ENCODE measurements around the gene NUTM2B. TPM values are rescaled to one million over a fixed set of nuclear protein-coding genes. Genes with fewer than 3 reads are reported as not detected.
"Not testable (repeated sequence)": the region's sequence is repeated elsewhere in the genome, so short reads cannot be mapped to it uniquely, and the experiment has no call there.

NUTM2B gene
- total and polyA plus RNA-seq, 9 of the 15 experiments (the other 6 are each of a cell fraction or from before 2014, with no cell fraction given) = 0.40 to 2.5 (median 0.80) TPM; not detected in 2

GRCh38 chr10:79748510-79748909, 45.5 kb downstream of the NUTM2B start:
- H3K27me3 ChIP-seq (ENCODE audit: control insufficient read depth in 2 of 2, insufficient read depth in 2 of 2, low read length in 2 of 2); H3K36me3 ChIP-seq (ENCODE audit: control insufficient read depth, insufficient read depth, low read length); BruUV-seq (replicated peaks); in situ Hi-C loops (cut with MboI); intact Hi-C loops (cut with micrococcal nuclease); H4K20me1 ChIP-seq (replicated peaks; ENCODE audit: control insufficient read depth, insufficient read depth, low read length); H3K9ac ChIP-seq (ENCODE audit: insufficient read depth in 1 of 2, low read depth in 2 of 2, low read length in 2 of 2); ATAC-seq; H3K4me3 ChIP-seq; H3K27ac ChIP-seq (ENCODE audit: extremely low read depth, low read depth, low read length); FAIRE-seq; CTCF ChIA-PET (ENCODE audit: low intra/inter-chr PET ratio); H2AFZ ChIP-seq (ENCODE audit: low read depth, low read length); H3K4me2 ChIP-seq (ENCODE audit: insufficient read depth, low read length); POLR2A ChIA-PET; DNase-seq (ENCODE audit: extremely low read depth in 1 of 4, low spot score in 3 of 4); H3K9me1 ChIP-seq (ENCODE audit: control insufficient read depth, insufficient read depth, low read length); H3K9me3 ChIP-seq (replicated peaks; ENCODE audit: control insufficient read depth, insufficient read depth, low read depth, low read length); H3K79me2 ChIP-seq (ENCODE audit: control insufficient read depth, insufficient read depth, low read length); H3K4me1 ChIP-seq (replicated peaks in 1 of 2; ENCODE audit: control insufficient read depth in 2 of 2, insufficient read depth in 2 of 2, low read length in 2 of 2): not testable (repeated sequence)
- no CpG with 5 or more reads among the region's 2 CpGs for WGBS (ENCODE audit: insufficient coverage, low coverage, missing lambda C conversion rate)

DNA sequence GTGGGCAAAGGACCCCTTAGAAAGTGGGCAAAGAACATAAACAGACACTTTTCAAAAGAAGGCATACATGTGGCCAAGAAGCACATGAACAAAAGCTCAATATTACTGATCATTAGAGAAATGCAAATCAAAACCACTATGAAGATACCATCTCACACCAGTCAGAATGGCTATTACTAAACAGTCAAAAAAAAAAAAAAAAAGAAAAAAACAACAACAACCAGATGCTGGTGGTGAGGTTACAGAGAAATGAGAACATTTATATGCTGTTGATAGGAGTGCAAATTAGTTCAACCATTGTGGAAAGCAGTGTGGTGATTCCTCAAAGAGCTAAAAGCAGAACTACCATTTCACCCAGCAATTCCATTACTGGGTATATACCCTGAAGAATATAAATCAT, 50.6 kb downstream of the NUTM2B start:
- H3K9ac ChIP-seq (ENCODE audit: insufficient read depth in 1 of 2, low read depth in 2 of 2, low read length in 2 of 2); BruUV-seq (replicated peaks); H3K27ac ChIP-seq (ENCODE audit: extremely low read depth, low read depth, low read length); H3K4me3 ChIP-seq; H2AFZ ChIP-seq (ENCODE audit: low read depth, low read length); ATAC-seq; H3K36me3 ChIP-seq (ENCODE audit: control insufficient read depth, insufficient read depth, low read length); POLR2A ChIA-PET; H3K79me2 ChIP-seq (ENCODE audit: control insufficient read depth, insufficient read depth, low read length); H4K20me1 ChIP-seq (replicated peaks; ENCODE audit: control insufficient read depth, insufficient read depth, low read length); in situ Hi-C loops (cut with MboI); DNase-seq (ENCODE audit: extremely low read depth in 1 of 4, low spot score in 3 of 4); H3K4me1 ChIP-seq (replicated peaks in 1 of 2; ENCODE audit: control insufficient read depth in 2 of 2, insufficient read depth in 2 of 2, low read length in 2 of 2); H3K4me2 ChIP-seq (ENCODE audit: insufficient read depth, low read length); H3K9me1 ChIP-seq (ENCODE audit: control insufficient read depth, insufficient read depth, low read length); H3K27me3 ChIP-seq (ENCODE audit: control insufficient read depth in 2 of 2, insufficient read depth in 2 of 2, low read length in 2 of 2); intact Hi-C loops (cut with micrococcal nuclease); FAIRE-seq; CTCF ChIA-PET (ENCODE audit: low intra/inter-chr PET ratio); H3K9me3 ChIP-seq (replicated peaks; ENCODE audit: control insufficient read depth, insufficient read depth, low read depth, low read length): not testable (repeated sequence)
